ENCODE data around the gene AP4E1. TPM values are rescaled to one million over a fixed set of nuclear protein-coding genes. Genes with fewer than 3 reads are reported as not detected.

The AP4E1 gene
- total and polyA plus RNA-seq, 5 experiments from 2014 or later: 3.6 to 18.1 (median 4.2) TPM

DNA sequence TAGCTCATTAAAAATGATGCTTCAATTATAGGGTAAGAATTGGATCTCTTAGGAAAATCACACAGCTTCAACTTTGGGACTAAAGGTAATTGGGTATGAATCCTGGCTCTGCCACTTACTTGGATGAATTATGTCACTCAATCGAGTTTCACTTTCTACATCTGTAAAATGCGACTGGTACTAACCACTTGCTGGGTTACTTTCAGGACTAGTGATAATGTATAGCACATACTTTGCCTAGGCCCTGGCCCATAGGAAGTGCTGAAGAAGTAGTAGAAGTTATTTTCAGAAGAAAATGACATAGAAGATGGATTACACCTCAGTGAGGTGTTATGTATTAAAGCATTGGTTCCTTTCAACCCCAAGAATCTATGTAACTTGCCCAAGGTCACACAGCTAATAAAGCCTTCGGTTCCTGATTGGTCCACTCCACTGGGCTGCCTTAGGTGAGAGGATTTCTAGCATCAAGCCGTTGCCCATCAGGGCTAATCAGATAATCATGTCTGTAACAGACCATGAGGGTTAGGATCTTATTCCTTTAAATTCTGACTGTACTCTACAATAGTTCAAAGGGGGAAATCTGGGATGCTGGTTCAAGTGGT is 29.4 kb upstream of the AP4E1 start:
- no peaks in the 10 kb centered on the region for H3K27me3 Mint-ChIP-seq
- no peaks in the 10 kb centered on the region for H3K9me3 Mint-ChIP-seq
- H3K27ac Mint-ChIP-seq: peak overlapping the region in 6 of 10 donors; percentile 3 to 63 (median 40)
- no peaks in the 10 kb centered on the region for H3K36me3 Mint-ChIP-seq
- H3K4me1 Mint-ChIP-seq: peaks cover 8 to 51% (median 17%) of the 10 kb centered on the region in 4 donors
- ATAC-seq: no peak
- POLR2A ChIA-PET: interaction anchor here (2.7 kb wide), 1 partner anchor 29 kb away, joined by 19 read pairs; the partner anchor contains the start of gene AP4E1
- no peak for DNase-seq
- H3K4me3 Mint-ChIP-seq: no peak overlapping the region

DNA sequence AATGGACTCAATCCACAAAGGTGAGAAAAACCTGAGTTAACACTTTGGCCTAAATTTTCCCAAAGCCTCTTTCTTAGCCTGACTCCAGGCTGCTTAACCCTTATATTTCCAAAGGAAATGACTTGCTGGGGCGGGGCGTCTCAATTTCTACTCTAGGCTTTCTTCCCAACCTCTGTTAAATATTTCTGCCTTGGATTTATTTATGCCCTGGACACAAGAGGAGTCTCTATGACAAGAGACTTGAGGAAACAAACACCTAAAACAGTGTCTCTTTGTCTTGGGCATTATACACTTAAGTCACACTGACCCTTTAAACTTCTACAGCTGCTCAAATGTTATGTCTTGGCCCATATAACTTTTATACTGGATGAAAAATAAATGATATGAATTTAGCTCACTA is 28.3 kb upstream of the AP4E1 start:
- POLR2A ChIA-PET: interaction anchor here (0.6 to 2.7 kb wide), 3 partner anchors 28 to 1259 kb away, joined by 3 to 19 read pairs (median 3); partner anchors contain the start of genes AP4E1 and TRPM7
- Mint-ChIP-seq H3K27ac (peak overlapping the region in 8 of 10 donors; percentile 4 to 91 (median 76)), H3K4me3 (peak overlapping the region in 3 of 10 donors; percentile 13 to 62 (median 22))

DNA sequence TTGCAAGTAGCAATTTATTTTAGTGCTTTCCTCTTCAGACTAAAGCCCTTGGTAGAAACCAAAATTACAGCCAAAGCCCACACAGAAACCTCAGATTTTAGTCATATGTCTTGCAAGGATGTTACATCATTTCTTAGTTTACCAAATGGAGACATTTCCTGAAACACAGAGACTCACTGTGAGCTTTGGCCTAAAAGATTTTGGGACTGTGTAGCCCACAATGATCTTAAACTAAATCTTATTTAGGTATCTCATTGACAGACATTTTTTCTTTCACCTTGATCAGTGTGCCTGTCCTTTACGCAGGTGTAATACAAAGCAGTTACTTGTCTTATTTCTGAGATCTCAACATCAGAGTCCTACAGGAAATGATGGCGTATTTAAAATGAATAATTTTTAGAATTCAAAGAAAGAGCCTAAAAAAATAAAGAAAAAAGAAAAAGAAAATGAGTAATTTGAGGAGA is 27.8 kb upstream of the AP4E1 start:
- DNase-seq (peak in 2 of 10 donors; percentile 15 to 27), ATAC-seq (peak; percentile 44 to 54)
- POLR2A ChIA-PET: interaction anchor here (1.1 to 2.7 kb wide), 3 partner anchors 27 to 194 kb away, joined by 3 to 19 read pairs (median 5); partner anchors contain the start of genes AP4E1 and TRPM7
- Mint-ChIP-seq H3K27ac (peak overlapping the region in 8 of 10 donors; percentile 4 to 91 (median 76)), H3K4me3 (peak overlapping the region in 3 of 10 donors; percentile 13 to 62 (median 22)), H3K9me3 (no peaks in the 10 kb centered on the region), H3K36me3 (no peaks in the 10 kb centered on the region), H3K27me3 (no peaks in the 10 kb centered on the region), H3K4me1 (peaks cover 8 to 51% (median 21%) of the 10 kb centered on the region in 4 donors)

More for the DNA sequence above, 28.3 kb upstream of the AP4E1 start:
- DNase-seq: no peak
- no peaks in the 10 kb centered on the region for H3K27me3 Mint-ChIP-seq
- no peak for ATAC-seq
- H3K36me3 Mint-ChIP-seq: no peaks in the 10 kb centered on the region
- H3K4me1 Mint-ChIP-seq: peaks cover 8 to 49% (median 19%) of the 10 kb centered on the region in 4 donors
- no peaks in the 10 kb centered on the region for H3K9me3 Mint-ChIP-seq

DNA sequence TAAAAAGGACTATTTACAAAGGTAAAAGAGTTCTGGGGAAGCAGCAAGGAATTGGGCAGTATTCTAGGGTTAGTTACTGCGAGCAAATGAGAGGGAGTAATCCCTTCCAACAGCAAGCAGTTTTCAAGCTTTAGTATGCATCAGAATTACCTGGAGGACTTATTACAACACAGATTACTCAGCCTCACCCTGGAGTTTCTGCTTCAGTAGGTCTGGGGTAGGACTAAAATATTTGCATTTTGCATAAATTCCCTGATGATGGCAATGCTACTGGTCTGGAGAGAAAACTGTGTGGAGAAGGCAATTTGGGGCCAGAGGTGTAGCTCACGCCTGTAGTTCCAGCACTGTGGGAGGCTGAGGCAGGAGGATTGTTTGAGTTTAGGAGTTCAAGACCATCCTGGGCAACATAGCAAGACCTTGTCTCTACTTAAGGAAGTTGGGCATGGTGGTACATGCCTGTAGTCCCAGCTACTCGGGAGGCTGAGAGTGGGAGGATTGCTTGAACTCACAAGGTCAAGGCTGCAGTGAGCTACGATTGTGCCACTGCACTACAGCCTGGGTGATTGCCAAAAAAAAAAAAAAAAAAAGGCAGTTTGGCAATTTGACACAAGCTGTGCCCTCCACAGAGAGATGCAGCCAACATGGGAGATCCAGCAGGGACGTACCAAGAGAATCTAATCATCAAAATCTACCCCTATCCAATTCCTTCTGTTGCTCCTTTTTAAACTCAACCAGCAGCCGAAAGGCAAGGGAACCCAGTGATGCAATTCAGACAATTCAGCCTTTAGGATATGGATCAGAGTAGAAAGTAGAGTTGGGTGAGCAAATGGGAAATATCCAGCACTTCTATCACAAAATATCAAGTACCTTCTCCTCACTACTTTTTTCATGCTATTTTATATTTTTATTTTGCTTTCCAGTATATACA is 27.1 kb upstream of the AP4E1 start:
- no peaks in the 10 kb centered on the region for H3K36me3 Mint-ChIP-seq
- ATAC-seq (no peak), DNase-seq (no peak)
- H3K4me1 Mint-ChIP-seq: peaks cover 9 to 54% (median 24%) of the 10 kb centered on the region in 4 donors
- POLR2A ChIA-PET: interaction anchor here (0.5 to 1.6 kb wide), 4 partner anchors 25 to 226 kb away, joined by 3 to 5 read pairs (median 4); partner anchors contain the start of gene TRPM7
- no peak overlapping the region for H3K4me3 Mint-ChIP-seq
- H3K27ac Mint-ChIP-seq: peak overlapping the region in 7 of 10 donors; percentile 50 to 91 (median 76)
- H3K27me3 Mint-ChIP-seq: no peaks in the 10 kb centered on the region
- no peaks in the 10 kb centered on the region for H3K9me3 Mint-ChIP-seq

DNA sequence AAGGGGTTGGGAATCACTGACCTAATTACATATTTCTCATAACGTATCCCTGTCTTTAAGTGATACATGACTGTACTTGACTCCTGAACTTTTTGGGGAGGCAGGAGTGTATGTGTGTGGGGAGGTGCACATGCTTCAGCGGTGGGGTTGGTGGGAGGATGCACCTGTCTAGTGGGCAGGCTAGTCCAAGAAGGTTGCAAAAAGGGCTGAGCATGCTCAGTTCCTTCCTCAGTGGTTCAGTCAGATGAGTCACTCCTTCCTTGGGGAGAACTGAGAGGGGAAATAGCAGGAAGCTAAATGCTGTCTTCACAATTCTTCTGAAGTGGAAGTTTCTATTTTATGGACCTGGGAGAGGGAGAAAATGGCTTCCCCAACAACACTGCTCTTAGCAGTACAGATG is 24.6 kb upstream of the AP4E1 start:
- Mint-ChIP-seq H3K36me3 (no peaks in the 10 kb centered on the region), H3K9me3 (no peaks in the 10 kb centered on the region), H3K27me3 (no peaks in the 10 kb centered on the region), H3K27ac (peak overlapping the region in 1 of 10 donors; percentile 22), H3K4me3 (no peak overlapping the region), H3K4me1 (peaks cover 3 to 38% (median 17%) of the 10 kb centered on the region in 4 donors)
- POLR2A ChIA-PET: no interaction called here
- DNase-seq (no peak), ATAC-seq (no peak)

DNA sequence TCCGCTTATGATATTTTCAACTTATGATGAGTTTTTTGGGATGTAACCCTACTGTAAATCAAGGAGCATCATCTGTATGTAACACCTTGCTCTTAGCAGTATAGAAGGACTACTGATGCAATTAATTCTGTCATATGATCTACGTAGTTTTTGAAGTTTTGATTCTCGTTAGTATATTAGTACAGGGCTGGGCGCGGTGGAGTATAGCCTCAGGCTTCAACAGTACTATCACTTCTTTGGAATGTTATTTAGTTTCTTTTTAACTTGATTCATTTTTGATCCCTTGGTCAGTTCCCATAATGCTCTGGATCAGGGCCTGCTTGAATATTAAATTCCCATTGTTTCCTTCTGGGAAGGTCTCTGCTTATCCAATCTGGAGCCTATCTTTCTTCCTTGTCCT is 23.9 kb upstream of the AP4E1 start:
- DNase-seq: no peak
- no peaks in the 10 kb centered on the region for H3K27me3 Mint-ChIP-seq
- POLR2A ChIA-PET: interaction anchor here (0.8 kb wide), 1 partner anchor 23 kb away, joined by 3 read pairs; no protein-coding TSS in a partner anchor
- peaks cover 3 to 32% (median 15%) of the 10 kb centered on the region in 4 donors for H3K4me1 Mint-ChIP-seq
- H3K4me3 Mint-ChIP-seq: peak overlapping the region in 1 of 10 donors; percentile 12
- H3K9me3 Mint-ChIP-seq: peaks cover 0 to 4% (median 0%) of the 10 kb centered on the region in 9 donors
- no peaks in the 10 kb centered on the region for H3K36me3 Mint-ChIP-seq
- ATAC-seq: no peak
- peak overlapping the region in 1 of 10 donors; percentile 44 for H3K27ac Mint-ChIP-seq

DNA sequence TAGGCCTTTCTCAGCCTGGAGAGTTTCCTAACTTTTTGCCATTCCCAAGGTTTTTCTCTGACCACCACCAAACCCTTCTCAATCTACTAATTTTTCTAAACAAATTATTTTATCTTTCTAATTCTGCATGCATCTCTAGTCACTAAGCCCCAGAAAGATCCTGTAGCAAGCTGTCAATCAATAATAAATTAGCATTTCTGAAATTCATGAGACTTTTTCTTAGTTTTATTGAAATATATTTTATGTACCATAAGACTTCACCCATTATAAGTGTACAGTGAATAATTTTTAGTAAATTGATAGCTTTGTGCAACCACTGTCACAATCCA is 22.4 kb upstream of the AP4E1 start:
- Mint-ChIP-seq H3K4me1 (peaks cover 3 to 19% (median 12%) of the 10 kb centered on the region in 4 donors), H3K36me3 (peaks cover 0 to 7% (median 6%) of the 10 kb centered on the region in 3 donors), H3K9me3 (peaks cover 0 to 11% (median 0%) of the 10 kb centered on the region in 9 donors), H3K4me3 (peak overlapping the region in 1 of 10 donors; percentile 40), H3K27ac (peak overlapping the region in 1 of 10 donors; percentile 12), H3K27me3 (no peaks in the 10 kb centered on the region)
- ATAC-seq: no peak
- no peak for DNase-seq
- POLR2A ChIA-PET: interaction anchor here (1.5 kb wide), 1 partner anchor 19 kb away, joined by 4 read pairs; no protein-coding TSS in a partner anchor

DNA sequence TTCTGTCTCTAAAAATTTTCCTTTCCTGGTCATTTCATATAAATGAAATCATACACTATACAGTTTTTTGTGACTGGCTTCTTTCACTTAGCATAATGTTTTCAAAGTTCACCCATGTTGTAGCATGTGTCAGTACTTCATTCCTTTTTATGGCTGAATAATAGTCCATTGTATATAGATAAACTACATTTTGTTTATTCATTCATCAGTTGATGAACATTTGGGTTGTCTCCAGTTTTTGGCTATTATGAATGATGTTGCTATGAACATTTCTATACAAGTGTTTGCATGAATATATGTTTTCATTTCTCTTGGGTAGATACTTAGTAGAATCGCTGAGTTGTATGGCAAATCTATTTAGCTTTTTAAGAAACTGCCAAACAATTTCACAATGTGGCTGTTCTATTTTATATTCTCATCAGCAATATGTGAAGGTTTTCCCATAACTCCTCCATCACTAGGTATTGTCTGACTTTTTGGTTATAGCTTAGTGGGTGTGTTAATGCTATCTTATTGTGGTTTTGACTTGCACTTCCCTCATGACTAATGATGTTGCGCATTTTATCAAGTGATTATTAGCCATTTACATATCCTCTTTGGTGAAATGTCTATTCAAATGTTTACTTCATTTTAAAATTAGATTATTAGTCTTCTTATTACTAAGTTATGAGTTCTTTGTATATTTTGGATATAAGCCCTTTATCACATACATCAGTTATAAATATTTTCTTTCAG is 21.7 kb upstream of the AP4E1 start:
- no peak for DNase-seq
- peaks cover 0 to 7% (median 7%) of the 10 kb centered on the region in 3 donors for H3K36me3 Mint-ChIP-seq
- no peaks in the 10 kb centered on the region for H3K27me3 Mint-ChIP-seq
- peaks cover 0 to 17% (median 0%) of the 10 kb centered on the region in 9 donors for H3K9me3 Mint-ChIP-seq
- H3K27ac Mint-ChIP-seq: no peak overlapping the region
- ATAC-seq: no peak
- no peak overlapping the region for H3K4me3 Mint-ChIP-seq
- POLR2A ChIA-PET: interaction anchor here (0.7 to 1.5 kb wide), 2 partner anchors 19 to 532 kb away, joined by 3 to 4 read pairs; no protein-coding TSS in a partner anchor
- peaks cover 3 to 15% (median 12%) of the 10 kb centered on the region in 4 donors for H3K4me1 Mint-ChIP-seq

DNA sequence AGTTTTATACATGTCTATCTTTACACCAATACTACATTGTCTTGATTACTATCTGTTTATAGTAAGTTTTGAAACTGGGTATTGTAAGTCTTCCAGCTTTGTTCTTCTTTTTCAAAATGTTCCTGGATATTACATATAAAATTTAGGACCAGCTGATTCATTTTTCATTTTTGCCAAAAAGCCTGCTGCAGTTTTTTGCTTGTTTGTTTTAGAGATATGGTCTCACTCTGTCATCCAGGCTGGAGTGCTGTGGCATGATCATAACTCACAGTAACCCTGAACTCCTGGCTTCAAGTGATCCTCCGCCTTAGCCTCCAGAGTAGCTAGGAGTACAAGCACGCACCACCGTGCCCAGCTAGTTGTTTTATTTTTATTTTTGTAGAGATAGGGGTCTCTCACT is 20.4 kb upstream of the AP4E1 start:
- DNase-seq (no peak), ATAC-seq (no peak)
- H3K9me3 Mint-ChIP-seq: peaks cover 0 to 25% (median 4%) of the 10 kb centered on the region in 9 donors
- H3K27me3 Mint-ChIP-seq: no peaks in the 10 kb centered on the region
- no peak overlapping the region for H3K4me3 Mint-ChIP-seq
- peaks cover 3 to 15% (median 12%) of the 10 kb centered on the region in 4 donors for H3K4me1 Mint-ChIP-seq
- POLR2A ChIA-PET: interaction anchor here (0.5 kb wide), 1 partner anchor 13 kb away, joined by 3 read pairs; no protein-coding TSS in a partner anchor
- H3K27ac Mint-ChIP-seq: no peak overlapping the region
- peaks cover 0 to 8% (median 7%) of the 10 kb centered on the region in 3 donors for H3K36me3 Mint-ChIP-seq

DNA sequence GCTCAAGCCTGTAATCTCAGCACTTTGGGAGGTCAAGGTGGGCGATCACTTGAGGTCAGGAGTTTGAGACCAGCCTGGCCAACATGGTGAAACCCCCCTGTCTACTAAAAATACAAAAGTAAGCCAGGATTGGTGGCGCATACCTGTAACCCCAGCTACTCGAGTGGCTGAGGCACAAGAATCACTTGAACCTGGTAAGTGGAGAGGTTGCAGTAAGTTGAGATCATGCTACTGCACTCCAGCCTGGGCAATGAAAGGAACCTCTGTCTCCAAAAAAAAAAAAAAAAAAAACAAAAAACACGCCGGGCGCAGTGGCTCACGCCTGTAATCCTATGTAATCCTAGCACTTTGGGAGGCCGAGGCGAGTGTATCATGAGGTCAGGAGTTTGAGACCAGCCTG is 18.9 kb upstream of the AP4E1 start:
- no peak overlapping the region for H3K27ac Mint-ChIP-seq
- POLR2A ChIA-PET: interaction anchor here (0.7 kb wide), 1 partner anchor 13 kb away, joined by 3 read pairs; no protein-coding TSS in a partner anchor
- H3K4me3 Mint-ChIP-seq: no peak overlapping the region
- no peaks in the 10 kb centered on the region for H3K27me3 Mint-ChIP-seq
- peaks cover 0 to 34% (median 13%) of the 10 kb centered on the region in 9 donors for H3K9me3 Mint-ChIP-seq
- H3K36me3 Mint-ChIP-seq: peaks cover 0 to 13% (median 12%) of the 10 kb centered on the region in 3 donors
- ATAC-seq (no peak), DNase-seq (no peak)
- H3K4me1 Mint-ChIP-seq: peaks cover 2 to 9% (median 5%) of the 10 kb centered on the region in 4 donors

DNA sequence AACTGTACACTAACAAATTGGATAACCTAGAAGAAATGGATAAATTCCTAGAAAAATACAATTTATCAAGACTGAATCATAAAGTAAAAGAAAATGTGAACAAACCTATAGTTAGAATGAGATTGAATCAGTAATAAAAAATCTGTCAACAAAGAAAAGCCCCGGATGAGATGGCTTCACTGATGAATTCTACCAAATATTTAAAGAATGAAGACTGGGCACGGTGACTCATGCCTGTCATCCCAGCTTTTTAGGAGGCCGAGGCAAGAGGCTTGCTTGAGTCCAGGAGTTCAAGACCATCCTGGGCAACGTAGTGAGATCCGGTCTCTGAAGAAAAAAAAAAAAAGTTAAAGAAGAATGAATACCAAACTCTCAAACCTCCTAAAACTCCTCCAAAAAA is 17.7 kb upstream of the AP4E1 start:
- Mint-ChIP-seq H3K27me3 (no peaks in the 10 kb centered on the region), H3K27ac (no peak overlapping the region), H3K4me3 (no peak overlapping the region), H3K4me1 (peaks cover 1 to 3% (median 3%) of the 10 kb centered on the region in 4 donors), H3K9me3 (peaks cover 0 to 34% (median 13%) of the 10 kb centered on the region in 9 donors), H3K36me3 (peaks cover 0 to 13% (median 12%) of the 10 kb centered on the region in 3 donors)
- no peak for DNase-seq
- POLR2A ChIA-PET: no interaction called here
- no peak for ATAC-seq

All from naive thymus-derived CD8-positive, alpha-beta T cell (primary cell).